Liver (tissue), 9 donors: ENCODE measurements around the gene CALM3. TPM values are rescaled to one million over a fixed set of nuclear protein-coding genes. Genes with fewer than 3 reads are reported as not detected.

ENCODE experiments used
- DNase-seq: peaks from one replicate; pipeline ENCODE4 v3.0.0-alpha.2; 2017; ENCODE audit warnings: low spot score
- H3K27ac ChIP-seq, 2 donors: one replicate each; pipeline ENCODE4 v1.7.0; 2013; ENCODE audit warnings: inconsistent platforms in 2 of 2, low read length in 2 of 2, control low read depth in 1 of 2, low read depth in 1 of 2, mild to moderate bottlenecking in 1 of 2
- H3K27me3 ChIP-seq, 4 donors: one replicate each; pipeline versions ENCODE4 v1.6.1 to v1.7.0; 2013; ENCODE audit warnings: low read length in 3 of 4, inconsistent platforms in 1 of 4, mild to moderate bottlenecking in 1 of 4, moderate library complexity in 1 of 4; ENCODE audit not compliant: control insufficient read depth in 4 of 4, insufficient read depth in 4 of 4
- H3K36me3 ChIP-seq, 4 donors: one replicate each; pipeline versions ENCODE4 v1.6.1 to v1.7.0; 2013; ENCODE audit warnings: low read length in 3 of 4, mild to moderate bottlenecking in 3 of 4, low read depth in 1 of 4, moderate library complexity in 1 of 4; ENCODE audit not compliant: control insufficient read depth in 4 of 4, insufficient read depth in 3 of 4
- H3K4me1 ChIP-seq, 4 donors: one replicate each; pipeline versions ENCODE4 v1.6.1 to v1.7.0; 2013; ENCODE audit warnings: low read length in 3 of 4, mild to moderate bottlenecking in 3 of 4, moderate library complexity in 1 of 4; ENCODE audit not compliant: control insufficient read depth in 4 of 4, insufficient read depth in 4 of 4
- H3K4me3 ChIP-seq, 3 donors: one replicate each; pipeline versions ENCODE4 v1.6.1 to v1.7.0; 2013; ENCODE audit warnings: low read length in 3 of 3, control low read depth in 1 of 3, low read depth in 1 of 3, mild to moderate bottlenecking in 1 of 3
- H3K9ac ChIP-seq, 2 donors: one replicate each; pipeline ENCODE4 v1.7.0; 2013; ENCODE audit warnings: low read length in 2 of 2, mild to moderate bottlenecking in 2 of 2, moderate library complexity in 2 of 2, control low read depth in 1 of 2, low read depth in 1 of 2
- H3K9me3 ChIP-seq, 4 donors: one replicate each; pipeline versions ENCODE4 v1.6.1 to v1.7.0; 2013; ENCODE audit warnings: low read length in 3 of 4; ENCODE audit not compliant: control insufficient read depth in 4 of 4
- EGR1 ChIP-seq, 2 donors: IDR thresholded peaks; 2 replicates each; pipeline ENCODE4 v1.6.1; 2016 to 2018; ENCODE audit warnings: antibody characterized with exemption in 2 of 2, low read depth in 2 of 2
- FOXA1 ChIP-seq: IDR thresholded peaks from 2 replicates; pipeline ENCODE4 v1.6.1; 2016; ENCODE audit warnings: antibody characterized with exemption
- FOXA2 ChIP-seq: IDR thresholded peaks from 2 replicates; pipeline ENCODE4 v1.6.1; 2016; ENCODE audit warnings: antibody characterized with exemption
- GABPA ChIP-seq, 2 donors: IDR thresholded peaks in 1 of 2; conservative IDR thresholded peaks in 1 of 2; 2 replicates each; pipeline ENCODE4 v1.6.1; 2016; ENCODE audit warnings: antibody characterized with exemption in 2 of 2, mild to moderate bottlenecking in 1 of 2, moderate library complexity in 1 of 2
- HNF4A ChIP-seq, 2 donors: conservative IDR thresholded peaks; 2 replicates each; pipeline ENCODE4 v1.6.1; 2016; ENCODE audit warnings: antibody characterized with exemption in 2 of 2, mild to moderate bottlenecking in 2 of 2
- HNF4G ChIP-seq: IDR thresholded peaks from 2 replicates; pipeline ENCODE4 v1.6.1; 2016; ENCODE audit warnings: antibody characterized with exemption
- JUND ChIP-seq, 2 donors: IDR thresholded peaks; 2 replicates each; pipeline ENCODE4 v1.6.1; 2016; ENCODE audit warnings: antibody characterized with exemption in 2 of 2
- NR2F2 ChIP-seq: IDR thresholded peaks from 2 replicates; pipeline ENCODE4 v1.6.1; 2016; ENCODE audit warnings: antibody characterized with exemption
- RAD21 ChIP-seq, 2 donors: IDR thresholded peaks; 2 replicates each; pipeline ENCODE4 v1.6.1; 2016; ENCODE audit warnings: antibody characterized with exemption in 2 of 2, mild to moderate bottlenecking in 2 of 2
- RXRA ChIP-seq, 2 donors: IDR thresholded peaks; 2 replicates each; pipeline ENCODE4 v1.6.1; 2017 to 2018; ENCODE audit warnings: antibody characterized with exemption in 2 of 2, mild to moderate bottlenecking in 1 of 2
- SP1 ChIP-seq: IDR thresholded peaks from 2 replicates; pipeline ENCODE4 v1.6.1; 2018; ENCODE audit warnings: antibody characterized with exemption, mild to moderate bottlenecking
- TAF1 ChIP-seq: conservative IDR thresholded peaks from 2 replicates; pipeline ENCODE4 v1.6.1; 2016; ENCODE audit warnings: antibody characterized with exemption, mild to moderate bottlenecking
- YY1 ChIP-seq: IDR thresholded peaks from 2 replicates; pipeline ENCODE4 v1.6.1; 2016; ENCODE audit warnings: antibody characterized with exemption, mild to moderate bottlenecking
- WGBS: extraction: QIAGEN DNeasy Blood & Tissue Kit; methylation state at CpG from one replicate; pipeline ENCODE4 v1.1.7; 2013; 5-methylcytosine and 5-hydroxymethylcytosine counted together
- polyA plus RNA-seq, 2 donors: library from polyadenylated mRNA; stranded (reverse) in 1 of 2; unstranded in 1 of 2; fragments of 200-250 nt in 1 of 2; fragments of >200 nt in 1 of 2; fragmentation: Nextera tagmentation in 1 of 2; extraction: Ambion mirVana in 1 of 2; gene quantifications; one replicate each; pipeline versions ENCODE4 v1.2.1 to v1.2.3, GENCODE V29; 2013 to 2015
- total RNA-seq, 2 donors: library from RNA; depleted of rRNA; stranded (reverse); fragments of >200 nt; gene quantifications; one replicate each; pipeline ENCODE4 v1.2.3, GENCODE V29; 2014
- TF ChIP-seq, protein P1 (sequence below): IDR thresholded peaks from 2 replicates; pipeline ENCODE4 v1.6.1; 2016; ENCODE audit warnings: antibody characterized with exemption
- TF ChIP-seq, protein P2 (sequence below): fragments of 150-350 bp; IDR thresholded peaks from 2 replicates; pipeline ENCODE4 v1.5.1; 2017; ENCODE audit warnings: improper control_type of control experiment, low read depth, low read length; ENCODE audit not compliant: missing input control
- TF ChIP-seq, protein P3 (sequence below): IDR thresholded peaks from 2 replicates; pipeline ENCODE4 v1.6.1; 2016; ENCODE audit warnings: antibody characterized with exemption, mild to moderate bottlenecking
- TF ChIP-seq, protein P4 (sequence below): IDR thresholded peaks from 2 replicates; pipeline ENCODE4 v1.6.1; 2016; ENCODE audit warnings: antibody characterized with exemption
- TF ChIP-seq, protein P5 (sequence below): IDR thresholded peaks from 2 replicates; pipeline ENCODE4 v1.6.1; 2016; ENCODE audit warnings: antibody characterized with exemption
- donor health status: healthy.
- donor health status: healthy.
- donor health status: healthy.
- donor health status: healthy.
- donor health status: healthy.

The CALM3 gene
- total and polyA plus RNA-seq, 4 donors, result 51.4 to 112 (median 81.7) TPM

DNA sequence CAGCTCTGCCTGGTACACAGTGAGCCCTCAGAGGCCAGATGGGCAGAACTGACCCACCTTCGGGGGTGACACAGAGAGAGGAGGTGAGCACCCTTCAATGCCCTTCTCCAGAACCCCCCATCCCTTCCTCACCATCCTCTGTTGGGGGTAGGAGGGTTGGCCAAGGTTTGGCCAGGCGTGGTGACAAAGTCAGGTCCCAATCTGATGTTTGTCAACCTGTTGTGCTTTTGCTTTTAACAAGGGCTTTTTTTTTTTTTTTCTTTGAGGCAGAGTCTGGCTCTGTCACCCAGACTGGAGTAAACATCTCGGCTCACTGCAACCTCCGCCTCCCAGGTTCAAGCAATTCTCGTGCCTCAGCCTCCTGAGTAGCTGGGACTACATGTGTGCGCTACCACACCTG lies 16.5 kb downstream of the CALM3 start:
- Histone ChIP-seq H3K27ac (no peak overlapping the region), H3K4me3 (no peak overlapping the region), H3K4me1 (peaks cover 0 to 8% (median 3%) of the 10 kb centered on the region in 4 donors), H3K9me3 (no peaks in the 10 kb centered on the region), H3K9ac (no peak overlapping the region), H3K27me3 (no peaks in the 10 kb centered on the region), H3K36me3 (no peaks in the 10 kb centered on the region)
- TF ChIP-seq, protein P1, sequence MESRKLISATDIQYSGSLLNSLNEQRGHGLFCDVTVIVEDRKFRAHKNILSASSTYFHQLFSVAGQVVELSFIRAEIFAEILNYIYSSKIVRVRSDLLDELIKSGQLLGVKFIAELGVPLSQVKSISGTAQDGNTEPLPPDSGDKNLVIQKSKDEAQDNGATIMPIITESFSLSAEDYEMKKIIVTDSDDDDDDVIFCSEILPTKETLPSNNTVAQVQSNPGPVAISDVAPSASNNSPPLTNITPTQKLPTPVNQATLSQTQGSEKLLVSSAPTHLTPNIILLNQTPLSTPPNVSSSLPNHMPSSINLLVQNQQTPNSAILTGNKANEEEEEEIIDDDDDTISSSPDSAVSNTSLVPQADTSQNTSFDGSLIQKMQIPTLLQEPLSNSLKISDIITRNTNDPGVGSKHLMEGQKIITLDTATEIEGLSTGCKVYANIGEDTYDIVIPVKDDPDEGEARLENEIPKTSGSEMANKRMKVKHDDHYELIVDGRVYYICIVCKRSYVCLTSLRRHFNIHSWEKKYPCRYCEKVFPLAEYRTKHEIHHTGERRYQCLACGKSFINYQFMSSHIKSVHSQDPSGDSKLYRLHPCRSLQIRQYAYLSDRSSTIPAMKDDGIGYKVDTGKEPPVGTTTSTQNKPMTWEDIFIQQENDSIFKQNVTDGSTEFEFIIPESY, result no peak
- TF ChIP-seq, protein P2, sequence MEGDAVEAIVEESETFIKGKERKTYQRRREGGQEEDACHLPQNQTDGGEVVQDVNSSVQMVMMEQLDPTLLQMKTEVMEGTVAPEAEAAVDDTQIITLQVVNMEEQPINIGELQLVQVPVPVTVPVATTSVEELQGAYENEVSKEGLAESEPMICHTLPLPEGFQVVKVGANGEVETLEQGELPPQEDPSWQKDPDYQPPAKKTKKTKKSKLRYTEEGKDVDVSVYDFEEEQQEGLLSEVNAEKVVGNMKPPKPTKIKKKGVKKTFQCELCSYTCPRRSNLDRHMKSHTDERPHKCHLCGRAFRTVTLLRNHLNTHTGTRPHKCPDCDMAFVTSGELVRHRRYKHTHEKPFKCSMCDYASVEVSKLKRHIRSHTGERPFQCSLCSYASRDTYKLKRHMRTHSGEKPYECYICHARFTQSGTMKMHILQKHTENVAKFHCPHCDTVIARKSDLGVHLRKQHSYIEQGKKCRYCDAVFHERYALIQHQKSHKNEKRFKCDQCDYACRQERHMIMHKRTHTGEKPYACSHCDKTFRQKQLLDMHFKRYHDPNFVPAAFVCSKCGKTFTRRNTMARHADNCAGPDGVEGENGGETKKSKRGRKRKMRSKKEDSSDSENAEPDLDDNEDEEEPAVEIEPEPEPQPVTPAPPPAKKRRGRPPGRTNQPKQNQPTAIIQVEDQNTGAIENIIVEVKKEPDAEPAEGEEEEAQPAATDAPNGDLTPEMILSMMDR, result no peak
- DNase-seq, result no peak
- 81% methylated on average over 6 of the region's 6 CpGs for WGBS

DNA sequence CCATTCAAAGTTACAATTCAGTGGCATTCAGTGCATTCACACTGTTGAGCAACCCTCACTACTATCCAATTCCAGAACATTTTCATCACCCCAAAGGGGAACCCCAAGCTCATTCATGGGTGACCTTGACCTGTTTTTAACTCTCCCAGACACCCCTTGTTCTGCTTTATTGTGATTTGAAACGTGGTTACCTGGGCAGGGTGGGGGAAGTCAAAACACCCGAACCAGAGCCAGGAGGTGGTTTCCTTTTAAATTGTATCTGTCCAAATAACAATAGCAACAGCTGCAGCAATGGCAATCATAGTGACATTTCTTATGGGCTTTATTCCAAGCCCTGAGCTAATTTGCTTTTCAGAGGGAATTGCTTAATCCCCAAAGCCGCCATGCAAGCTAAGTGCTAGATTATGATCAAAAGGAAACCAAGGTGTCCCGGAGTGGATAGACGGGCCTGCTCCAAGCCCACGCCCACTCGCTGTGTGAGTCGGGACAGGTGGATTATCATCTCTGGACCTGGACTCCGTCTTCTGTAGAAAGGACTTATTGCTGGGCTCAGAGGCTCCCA lies 17.6 kb downstream of the CALM3 start:
- H3K27ac ChIP-seq, result no peak overlapping the region
- H3K4me3 ChIP-seq, result no peak overlapping the region
- H3K27me3 ChIP-seq, result no peaks in the 10 kb centered on the region
- TF ChIP-seq RAD21 (IDR thresholded peaks at IDR 0.05) (no peak), RXRA (IDR thresholded peaks at IDR 0.05) (no peak), NR2F2 (no peak), TAF1 (no peak), EGR1 (IDR thresholded peaks at IDR 0.05; ENCODE audit: low read depth in 2 of 2) (no peak), HNF4A (conservative IDR thresholded peaks at IDR 0.05) (no peak), FOXA2 (no peak), GABPA (IDR thresholded peaks at IDR 0.05 in 1 of 2, conservative IDR thresholded peaks at IDR 0.05 in 1 of 2) (no peak), JUND (IDR thresholded peaks at IDR 0.05) (no peak), YY1 (no peak), FOXA1 (no peak), SP1 (no peak), HNF4G (no peak)
- TF ChIP-seq, protein P1, result no peak
- TF ChIP-seq, protein P2, result no peak
- TF ChIP-seq, protein P3, sequence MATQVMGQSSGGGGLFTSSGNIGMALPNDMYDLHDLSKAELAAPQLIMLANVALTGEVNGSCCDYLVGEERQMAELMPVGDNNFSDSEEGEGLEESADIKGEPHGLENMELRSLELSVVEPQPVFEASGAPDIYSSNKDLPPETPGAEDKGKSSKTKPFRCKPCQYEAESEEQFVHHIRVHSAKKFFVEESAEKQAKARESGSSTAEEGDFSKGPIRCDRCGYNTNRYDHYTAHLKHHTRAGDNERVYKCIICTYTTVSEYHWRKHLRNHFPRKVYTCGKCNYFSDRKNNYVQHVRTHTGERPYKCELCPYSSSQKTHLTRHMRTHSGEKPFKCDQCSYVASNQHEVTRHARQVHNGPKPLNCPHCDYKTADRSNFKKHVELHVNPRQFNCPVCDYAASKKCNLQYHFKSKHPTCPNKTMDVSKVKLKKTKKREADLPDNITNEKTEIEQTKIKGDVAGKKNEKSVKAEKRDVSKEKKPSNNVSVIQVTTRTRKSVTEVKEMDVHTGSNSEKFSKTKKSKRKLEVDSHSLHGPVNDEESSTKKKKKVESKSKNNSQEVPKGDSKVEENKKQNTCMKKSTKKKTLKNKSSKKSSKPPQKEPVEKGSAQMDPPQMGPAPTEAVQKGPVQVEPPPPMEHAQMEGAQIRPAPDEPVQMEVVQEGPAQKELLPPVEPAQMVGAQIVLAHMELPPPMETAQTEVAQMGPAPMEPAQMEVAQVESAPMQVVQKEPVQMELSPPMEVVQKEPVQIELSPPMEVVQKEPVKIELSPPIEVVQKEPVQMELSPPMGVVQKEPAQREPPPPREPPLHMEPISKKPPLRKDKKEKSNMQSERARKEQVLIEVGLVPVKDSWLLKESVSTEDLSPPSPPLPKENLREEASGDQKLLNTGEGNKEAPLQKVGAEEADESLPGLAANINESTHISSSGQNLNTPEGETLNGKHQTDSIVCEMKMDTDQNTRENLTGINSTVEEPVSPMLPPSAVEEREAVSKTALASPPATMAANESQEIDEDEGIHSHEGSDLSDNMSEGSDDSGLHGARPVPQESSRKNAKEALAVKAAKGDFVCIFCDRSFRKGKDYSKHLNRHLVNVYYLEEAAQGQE, result no peak
- TF ChIP-seq, protein P4, sequence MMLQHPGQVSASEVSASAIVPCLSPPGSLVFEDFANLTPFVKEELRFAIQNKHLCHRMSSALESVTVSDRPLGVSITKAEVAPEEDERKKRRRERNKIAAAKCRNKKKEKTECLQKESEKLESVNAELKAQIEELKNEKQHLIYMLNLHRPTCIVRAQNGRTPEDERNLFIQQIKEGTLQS, result no peak
- TF ChIP-seq, protein P5, sequence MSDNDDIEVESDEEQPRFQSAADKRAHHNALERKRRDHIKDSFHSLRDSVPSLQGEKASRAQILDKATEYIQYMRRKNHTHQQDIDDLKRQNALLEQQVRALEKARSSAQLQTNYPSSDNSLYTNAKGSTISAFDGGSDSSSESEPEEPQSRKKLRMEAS, result no peak
- H3K4me1 ChIP-seq, result peaks cover 0 to 8% (median 3%) of the 10 kb centered on the region in 4 donors
- no peaks in the 10 kb centered on the region for H3K36me3 ChIP-seq
- WGBS, result 55% methylated on average over 9 of the region's 9 CpGs
- H3K9ac ChIP-seq, result no peak overlapping the region
- DNase-seq, result no peak
- H3K9me3 ChIP-seq, result no peaks in the 10 kb centered on the region
